ENCODE data around the gene CCNL2.
"Not testable (repeated sequence)": the region's sequence is repeated elsewhere in the genome, so short reads cannot be mapped to it uniquely, and the experiment has no call there.

The CCNL2 gene

GRCh38 chr1:1419363-1419812, 20.3 kb upstream of the CCNL2 start:
- no peak for DNase-seq

GRCh38 chr1:1418464-1419362, 19.6 kb upstream of the CCNL2 start:
- no peak for DNase-seq

- DNase-seq, result peak; percentile 63
Observed at GRCh38 chr1:1417825-1418463, 18.8 kb upstream of the CCNL2 start.

DNA sequence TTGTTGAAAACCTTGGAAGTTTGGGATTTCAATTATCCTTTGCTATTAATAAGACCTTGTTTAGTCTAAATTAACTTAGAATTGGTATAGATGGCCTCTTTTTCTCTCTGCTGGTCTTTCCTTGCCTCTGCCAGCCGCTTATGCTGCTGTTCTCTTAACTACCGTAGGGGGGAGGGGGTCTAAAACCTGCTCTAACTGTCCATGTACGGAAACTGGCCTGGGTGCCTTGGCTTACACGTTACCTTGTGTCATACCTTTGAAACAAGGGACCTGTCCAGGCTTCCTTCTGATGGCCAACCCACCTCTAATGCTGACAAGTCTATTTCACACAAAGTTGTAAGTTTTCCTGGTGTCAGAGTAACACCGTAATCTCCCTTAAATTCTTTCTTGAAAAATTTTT, 18.3 kb upstream of the CCNL2 start:
- DNase-seq, result not testable (repeated sequence)

- DNase-seq, result no peak
Observed at GRCh38 chr1:1415751-1416150, 16.6 kb upstream of the CCNL2 start.

DNA sequence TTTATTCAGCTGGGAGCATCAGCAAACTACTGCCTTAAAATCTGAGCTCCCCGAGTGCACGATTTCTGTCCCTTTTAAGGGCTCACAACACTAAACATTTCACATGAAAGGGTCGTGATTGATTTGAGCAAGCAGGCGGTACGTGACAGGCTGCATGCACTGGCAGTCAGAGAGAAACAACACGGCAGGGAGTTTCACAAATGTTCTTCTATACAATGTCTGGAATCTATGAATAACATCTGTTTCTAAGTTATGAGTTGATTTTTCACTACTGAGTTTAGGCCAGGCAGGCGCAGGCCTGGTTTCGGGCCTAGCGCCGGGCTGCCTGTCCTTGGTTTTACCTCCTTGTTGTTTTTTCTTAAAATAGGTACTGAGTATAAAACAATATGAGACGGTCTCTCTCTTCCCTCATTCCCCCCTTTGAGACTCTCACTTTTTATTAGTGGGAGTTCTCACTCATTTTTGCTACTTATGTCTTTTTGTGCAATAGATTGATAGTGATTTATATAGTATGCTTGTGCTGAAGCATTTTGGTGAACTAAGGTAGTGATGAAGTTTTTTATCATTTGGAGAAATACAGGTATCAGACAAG, 13.3 kb upstream of the CCNL2 start:
- DNase-seq, result not testable (repeated sequence)

- no peak for DNase-seq
Observed at GRCh38 chr1:1411626-1412025, 12.5 kb upstream of the CCNL2 start.

DNA sequence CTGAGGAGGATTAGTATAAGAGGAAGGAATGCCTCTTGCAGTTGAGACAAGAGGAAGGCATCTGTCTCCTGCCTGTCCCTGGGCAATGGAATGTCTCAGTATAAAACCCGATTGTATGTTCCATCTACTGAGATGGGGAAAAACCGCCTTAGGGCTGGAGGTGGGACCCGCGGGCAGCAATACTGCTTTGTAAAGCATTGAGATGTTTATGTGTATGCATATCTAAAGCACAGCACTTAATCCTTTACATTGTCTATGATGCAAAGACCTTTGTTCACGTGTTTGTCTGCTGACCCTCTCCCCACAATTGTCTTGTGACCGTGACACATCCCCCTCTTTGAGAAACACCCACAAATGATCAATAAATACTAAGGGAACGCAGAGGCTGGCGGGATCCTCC, 11.1 kb upstream of the CCNL2 start:
- DNase-seq, result not testable (repeated sequence)

- peak; percentile 41 for DNase-seq
Observed at GRCh38 chr1:1407636-1408318, 8.6 kb upstream of the CCNL2 start.

GRCh38 chr1:1406821-1407635, 7.9 kb upstream of the CCNL2 start, which contains the start of gene MRPL20:
Gene MRPL20, minus strand, starts transcription at chr1:1407293. Its CDS starts 76 bp downstream, at chr1:1407217.
- DNase-seq, result peak; percentile 98

DNA sequence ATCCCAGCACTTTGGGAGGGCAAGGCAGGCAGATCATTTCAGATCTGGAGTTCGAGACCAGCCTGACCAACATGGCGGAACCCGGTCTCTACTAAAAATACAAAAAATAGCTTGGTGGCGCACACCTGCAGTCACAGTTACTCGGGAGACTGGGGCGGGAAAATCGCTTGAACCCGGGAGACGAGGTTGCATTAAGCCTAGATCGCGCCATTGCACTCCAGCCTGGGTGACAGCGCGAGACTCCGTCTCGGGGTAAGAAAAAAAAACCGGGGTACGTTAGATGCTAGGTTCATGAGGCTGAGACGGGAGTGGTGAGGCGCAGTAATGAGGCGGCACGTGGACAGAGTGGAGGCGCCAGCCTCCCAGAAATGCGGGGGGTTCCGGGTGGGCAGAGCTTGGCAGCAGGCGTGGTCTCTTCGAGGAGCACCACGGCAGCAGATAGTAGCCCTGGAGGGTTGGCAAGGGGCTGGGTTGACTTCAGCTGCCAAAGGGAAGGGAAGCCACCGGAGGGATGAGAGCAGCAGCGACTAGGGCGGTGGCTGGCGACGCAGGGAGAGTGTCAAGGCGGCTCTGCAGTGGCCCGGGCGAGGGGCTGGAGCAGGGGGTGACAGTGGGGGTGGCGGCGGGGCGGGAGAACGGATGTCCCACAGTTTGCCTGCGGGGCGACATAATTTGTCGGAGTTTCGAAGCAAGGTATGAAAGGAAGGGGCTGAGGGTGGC, 7.1 kb upstream of the CCNL2 start:
- peak; percentile 30 for DNase-seq

- no peak for DNase-seq
Observed at GRCh38 chr1:1403653-1404052, 4.5 kb upstream of the CCNL2 start.

DNA sequence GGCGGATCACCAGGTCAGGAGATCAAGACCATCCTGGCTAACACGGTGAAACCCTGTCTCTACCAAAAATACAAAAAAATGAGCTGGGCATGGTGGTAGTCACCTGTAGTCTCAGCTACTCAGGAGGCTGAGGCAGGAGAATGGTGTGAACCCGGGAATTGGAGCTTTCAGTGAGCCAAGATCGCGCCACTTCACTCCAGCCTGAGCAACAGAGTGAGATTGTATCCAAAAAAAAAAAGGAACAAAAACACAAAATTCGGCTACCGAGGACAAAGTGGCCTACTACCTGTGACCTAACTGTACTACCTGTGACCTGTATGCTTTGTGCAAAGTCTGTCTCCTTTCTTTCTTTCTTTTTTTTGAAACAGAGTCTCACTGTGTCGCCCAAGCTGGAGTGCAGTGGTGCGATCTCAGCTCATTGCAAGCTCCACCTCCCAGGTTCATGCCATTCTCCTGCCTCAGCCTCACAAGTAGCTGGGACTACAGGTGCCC, 3.8 kb upstream of the CCNL2 start:
- not testable (repeated sequence) for DNase-seq

GRCh38 chr1:1402072-1402900, 3.2 kb upstream of the CCNL2 start:
- DNase-seq, result peak; percentile 54

- DNase-seq, result no peak
Observed at GRCh38 chr1:1401457-1402010, 2.4 kb upstream of the CCNL2 start.

GRCh38 chr1:1400576-1401456, 1.7 kb upstream of the CCNL2 start:
- no peak for DNase-seq

GRCh38 chr1:1399872-1400575, 889 bp upstream of the CCNL2 start:
- DNase-seq, result peak; percentile 38

- no peak for DNase-seq
Observed at GRCh38 chr1:1398677-1399186, 403 bp downstream of the CCNL2 start.
